Fibroblast of villous mesenchyme (primary cell): ENCODE results near the gene BDNF. TPM values are rescaled to one million over a fixed set of nuclear protein-coding genes. Genes with fewer than 3 reads are reported as not detected.
"Not testable (repeated sequence)": the region's sequence is repeated elsewhere in the genome, so short reads cannot be mapped to it uniquely, and the experiment has no call there.

Experiments
- DNase-seq: peaks from one replicate; pipeline ENCODE4 v3.0.0-alpha.2; 2010; ENCODE audit warnings: low read depth
- H3K4me3 ChIP-seq: 2 replicates; pipeline ENCODE4 v1.5.1; 2011; ENCODE audit warnings: low read depth, mild to moderate bottlenecking, low read length
- total RNA-seq: library from RNA; depleted of rRNA; stranded (reverse); fragments of >200 nt; gene quantifications from 2 replicates; pipeline ENCODE4 v1.2.3, GENCODE V29; 2012
- TF ChIP-seq, protein P1 (sequence below): IDR thresholded peaks from 2 replicates; pipeline ENCODE4 v1.5.1; 2012; ENCODE audit warnings: low read depth, mild to moderate bottlenecking, low read length; ENCODE audit not compliant: insufficient read depth

Gene BDNF
- total RNA-seq, result 20.6 and 25.5 TPM in 2 replicates

GRCh38 chr11:27700351-27701301 is at the start of gene BDNF:
TSS of gene BDNF (minus strand) at chr11:27700455. CDS start at chr11:27658564, 41,891 bp downstream.
- DNase-seq, result peak; percentile 55
- H3K4me3 ChIP-seq, result peak within 1 kb of the TSS; percentile 93
- TF ChIP-seq, protein P1, sequence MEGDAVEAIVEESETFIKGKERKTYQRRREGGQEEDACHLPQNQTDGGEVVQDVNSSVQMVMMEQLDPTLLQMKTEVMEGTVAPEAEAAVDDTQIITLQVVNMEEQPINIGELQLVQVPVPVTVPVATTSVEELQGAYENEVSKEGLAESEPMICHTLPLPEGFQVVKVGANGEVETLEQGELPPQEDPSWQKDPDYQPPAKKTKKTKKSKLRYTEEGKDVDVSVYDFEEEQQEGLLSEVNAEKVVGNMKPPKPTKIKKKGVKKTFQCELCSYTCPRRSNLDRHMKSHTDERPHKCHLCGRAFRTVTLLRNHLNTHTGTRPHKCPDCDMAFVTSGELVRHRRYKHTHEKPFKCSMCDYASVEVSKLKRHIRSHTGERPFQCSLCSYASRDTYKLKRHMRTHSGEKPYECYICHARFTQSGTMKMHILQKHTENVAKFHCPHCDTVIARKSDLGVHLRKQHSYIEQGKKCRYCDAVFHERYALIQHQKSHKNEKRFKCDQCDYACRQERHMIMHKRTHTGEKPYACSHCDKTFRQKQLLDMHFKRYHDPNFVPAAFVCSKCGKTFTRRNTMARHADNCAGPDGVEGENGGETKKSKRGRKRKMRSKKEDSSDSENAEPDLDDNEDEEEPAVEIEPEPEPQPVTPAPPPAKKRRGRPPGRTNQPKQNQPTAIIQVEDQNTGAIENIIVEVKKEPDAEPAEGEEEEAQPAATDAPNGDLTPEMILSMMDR, result no peak

GRCh38 chr11:27740362-27741013 is 40.2 kb upstream of the BDNF start:
- TF ChIP-seq, protein P1, result no peak
- H3K4me3 ChIP-seq, result no peak overlapping the region
- DNase-seq, result no peak

- no peak for DNase-seq
- TF ChIP-seq, protein P1, result no peak
- no peak overlapping the region for H3K4me3 ChIP-seq
Observed at GRCh38 chr11:27735281-27735680, 35.0 kb upstream of the BDNF start.

GRCh38 chr11:27731803-27732202 is 31.5 kb upstream of the BDNF start:
- not testable (repeated sequence) for DNase-seq, H3K4me3 ChIP-seq

DNA sequence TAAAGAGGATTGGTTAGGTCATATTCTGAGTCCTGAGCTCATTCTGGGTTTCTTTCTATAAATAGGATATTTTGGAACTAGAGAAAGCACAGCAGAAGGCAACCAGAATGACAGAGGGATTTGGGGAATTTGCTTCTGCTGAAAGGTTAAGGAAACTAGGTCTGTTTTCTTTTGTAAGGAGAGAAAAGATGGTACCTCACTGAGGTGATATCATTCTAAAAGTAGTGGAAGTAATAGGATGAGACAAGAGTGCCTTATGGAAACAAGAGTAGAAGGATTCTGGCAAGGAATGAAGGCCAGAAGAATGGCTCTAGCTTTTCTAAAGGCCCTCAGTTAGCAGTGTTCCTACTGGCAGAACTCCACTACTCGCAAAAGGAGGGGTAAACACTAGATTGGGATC is 26.7 kb upstream of the BDNF start:
- TF ChIP-seq, protein P1, result no peak

DNA sequence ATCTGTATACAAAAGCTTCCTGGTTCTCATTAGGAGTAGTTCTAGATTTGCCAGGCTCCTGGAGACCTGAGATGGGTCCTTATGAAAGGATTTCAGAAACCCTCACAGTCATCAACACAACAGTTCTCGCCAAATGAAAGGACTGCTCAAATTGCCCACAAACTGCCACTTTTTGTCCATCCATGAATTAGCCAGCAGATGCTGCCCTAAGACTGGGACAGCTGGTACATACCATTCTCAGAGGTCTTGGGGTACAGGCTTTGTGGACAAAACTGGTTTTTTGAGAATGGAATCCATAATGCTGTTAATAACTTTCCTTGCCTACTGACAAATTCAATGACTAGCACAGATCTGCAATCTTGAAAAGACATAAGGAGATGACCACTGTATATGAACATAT is 23.4 kb upstream of the BDNF start:
- DNase-seq, result no peak
- TF ChIP-seq, protein P1, result peak; percentile 11
- no peak overlapping the region for H3K4me3 ChIP-seq

More for the DNA sequence above, 26.7 kb upstream of the BDNF start:
- H3K4me3 ChIP-seq, result no peak overlapping the region
- no peak for DNase-seq

- no peak for DNase-seq
- TF ChIP-seq, protein P1, result no peak
- H3K4me3 ChIP-seq, result peak overlapping the region; percentile 64
Observed at GRCh38 chr11:27722953-27723344, 22.7 kb upstream of the BDNF start.
